ENCODE measurements around the gene KAZN.

- no peak for TF ChIP-seq CTCF (IDR thresholded peaks at IDR 0.05; ENCODE audit: low read length)
- TF ChIP-seq EZH2 (IDR thresholded peaks at IDR 0.05; ENCODE audit: borderline replicate concordance, low read length): no peak
Observed at GRCh38 chr1:15065736-15066135, 467.3 kb downstream of the KAZN start.
